Kidney (tissue), 14 donors: ENCODE results near the gene SLC25A39. TPM values are rescaled to one million over a fixed set of nuclear protein-coding genes. Genes with fewer than 3 reads are reported as not detected.
"Not testable (repeated sequence)": the region's sequence is repeated elsewhere in the genome, so short reads cannot be mapped to it uniquely, and the experiment has no call there.

Experiments used
- DNase-seq, 5 donors: peaks; one replicate each; pipeline ENCODE4 v3.0.0-alpha.2; 2013 to 2020
- FAIRE-seq: peaks from 2 replicates; lab custom pipeline; 2012; peaks lifted over from hg19 to GRCh38; lab: Jason Lieb, UNC
- H3K27ac ChIP-seq, 2 donors: one replicate each; pipeline ENCODE4 v1.7.0; 2013; ENCODE audit warnings: low read depth in 2 of 2, low read length in 2 of 2, inconsistent platforms in 1 of 2
- H3K27me3 ChIP-seq: one replicate; pipeline ENCODE4 v1.7.1; 2013; ENCODE audit warnings: low read length, inconsistent platforms; ENCODE audit not compliant: control insufficient read depth, insufficient read depth
- H3K36me3 ChIP-seq, 3 donors: one replicate each; pipeline versions ENCODE4 v1.7.0 to v1.7.1; 2013; ENCODE audit warnings: low read length in 3 of 3, control low read depth in 1 of 3, inconsistent platforms in 1 of 3; ENCODE audit not compliant: insufficient read depth in 3 of 3, control insufficient read depth in 2 of 3
- H3K4me1 ChIP-seq, 3 donors: one replicate each; pipeline versions ENCODE4 v1.7.0 to v1.7.1; 2013; ENCODE audit warnings: low read length in 3 of 3, inconsistent platforms in 1 of 3, low read depth in 1 of 3; ENCODE audit not compliant: control insufficient read depth in 2 of 3, insufficient read depth in 2 of 3
- H3K4me3 ChIP-seq, 3 donors: one replicate each; pipeline versions ENCODE4 v1.7.0 to v1.8.1; 2013; ENCODE audit warnings: low read length in 3 of 3, control low read depth in 1 of 3, inconsistent platforms in 1 of 3
- H3K9ac ChIP-seq, 3 donors: one replicate each; pipeline versions ENCODE4 v1.7.0 to v1.7.1; 2013; ENCODE audit warnings: low read length in 3 of 3, control low read depth in 1 of 3, inconsistent platforms in 1 of 3
- H3K9me3 ChIP-seq, 3 donors: one replicate each; pipeline versions ENCODE4 v1.7.0 to v1.7.1; 2013; ENCODE audit warnings: low read length in 3 of 3, control low read depth in 1 of 3, inconsistent platforms in 1 of 3; ENCODE audit not compliant: control insufficient read depth in 2 of 3, insufficient read depth in 1 of 3
- CTCF ChIP-seq: IDR thresholded peaks from 3 replicates; pipeline ENCODE4 v1.5.1; 2012; ENCODE audit warnings: mild to moderate bottlenecking, moderate library complexity, borderline replicate concordance; ENCODE audit not compliant: insufficient read depth; ENCODE audit errors: extremely low read depth
- intact Hi-C: fragments of 100-400 bp; cut with DNase I; formaldehyde crosslinking; loops from one replicate; pipeline ENCODE4 v1.11.1; 2022
- polyA plus RNA-seq: library from polyadenylated mRNA; stranded (reverse); fragments of 350-450 nt; fragmentation: Illumina TruSeq; extraction: RNeasy Lipid Tissue Mini Kit (QIAGEN cat#74804); gene quantifications from one replicate; pipeline ENCODE4 v1.2.3, GENCODE V29; 2014; ENCODE audit warnings: low read depth, low replicate concordance; ENCODE audit not compliant: insufficient read depth
- total RNA-seq: library from RNA; stranded (reverse); fragmentation: NEBNext Ultra II Directional; extraction: Animal tissue kit (Norgen Biotek cat#: 25700); gene quantifications from one replicate; pipeline ENCODE4 v1.2.1, GENCODE V29; 2021
- donor health status: control.
- donor health status: control.
- donor health status: control.
- donor health status: control.
- donor health status: control.
- donor health status: DM: yes; HTN: yes; CAD: no.
- donor health status: Normal renal cell carcinoma (clear cell type).

Gene SLC25A39
- total and polyA plus RNA-seq, 2 donors from 2014 or later: 107 to 389 TPM

- no peak for TF ChIP-seq CTCF
- Histone ChIP-seq H3K9me3 (no peaks in the 10 kb centered on the region), H3K4me1 (peaks cover 0 to 11% (median 0%) of the 10 kb centered on the region in 3 donors), H3K36me3 (peaks cover 0 to 11% (median 8%) of the 10 kb centered on the region in 3 donors), H3K27ac (no peak overlapping the region), H3K27me3 (no peaks in the 10 kb centered on the region), H3K9ac (no peak overlapping the region), H3K4me3 (no peak overlapping the region)
- FAIRE-seq: no peak
- DNase-seq: no peak
- intact Hi-C loops: no loop called here
Observed at GRCh38 chr17:44349553-44350070, 25.0 kb upstream of the SLC25A39 start.

GRCh38 chr17:44348988-44349364, 24.4 kb upstream of the SLC25A39 start:
- no peak overlapping the region for H3K27ac ChIP-seq
- H3K9me3 ChIP-seq: no peaks in the 10 kb centered on the region
- no peak overlapping the region for H3K4me3 ChIP-seq
- DNase-seq (no peak), FAIRE-seq (no peak)
- peaks cover 0 to 11% (median 8%) of the 10 kb centered on the region in 3 donors for H3K36me3 ChIP-seq
- no peaks in the 10 kb centered on the region for H3K27me3 ChIP-seq
- H3K4me1 ChIP-seq: peaks cover 0 to 13% (median 0%) of the 10 kb centered on the region in 3 donors
- no peak for TF ChIP-seq CTCF
- intact Hi-C loops: no loop called here
- no peak overlapping the region for H3K9ac ChIP-seq

- Histone ChIP-seq H3K9me3 (no peaks in the 10 kb centered on the region), H3K4me1 (peaks cover 0 to 13% (median 0%) of the 10 kb centered on the region in 3 donors), H3K9ac (no peak overlapping the region), H3K27ac (no peak overlapping the region), H3K4me3 (no peak overlapping the region), H3K36me3 (peaks cover 0 to 11% (median 8%) of the 10 kb centered on the region in 3 donors), H3K27me3 (no peaks in the 10 kb centered on the region)
- DNase-seq: no peak
- intact Hi-C loops: no loop called here
- no peak for FAIRE-seq
- TF ChIP-seq CTCF: no peak
Observed at GRCh38 chr17:44348234-44348987, 23.8 kb upstream of the SLC25A39 start.

GRCh38 chr17:44347206-44348055, 22.8 kb upstream of the SLC25A39 start:
- not testable (repeated sequence) for FAIRE-seq

More at GRCh38 chr17:44347206-44348055, 22.8 kb upstream of the SLC25A39 start:
- intact Hi-C loops, H3K36me3 ChIP-seq, H3K27me3 ChIP-seq, DNase-seq, H3K4me3 ChIP-seq, H3K27ac ChIP-seq, H3K9me3 ChIP-seq, H3K9ac ChIP-seq: not testable (repeated sequence)
- peaks cover 0 to 13% (median 0%) of the 10 kb centered on the region in 3 donors for H3K4me1 ChIP-seq
